DOHH2 (cell line): ENCODE data around the gene NEURL1.

Source experiments
- H3F3A ChIP-seq: fragments of 200-600 bp; sonication (generic), shearing (Covaris generic); 2 replicates; pipeline ENCODE4 v1.6.0; 2016; ENCODE audit warnings: antibody characterized with exemption, mild to moderate bottlenecking; ENCODE audit not compliant: control insufficient read depth, insufficient read depth
- H3K27ac ChIP-seq: fragments of 200-600 bp; sonication (generic); 2 replicates; pipeline ENCODE4 v1.5.1; 2014; ENCODE audit warnings: low read depth, mild to moderate bottlenecking, low read length, moderate library complexity
- H3K27me3 ChIP-seq: fragments of 200-600 bp; sonication (generic); 2 replicates; pipeline ENCODE4 v1.6.1; 2014; ENCODE audit warnings: mild to moderate bottlenecking, low read length, mixed read lengths; ENCODE audit not compliant: control insufficient read depth
- H3K36me3 ChIP-seq: fragments of 200-600 bp; sonication (generic); 2 replicates; pipeline ENCODE4 v1.6.1; 2014; ENCODE audit warnings: mild to moderate bottlenecking, low read length, moderate library complexity, mixed read lengths; ENCODE audit not compliant: control insufficient read depth
- H3K4me1 ChIP-seq: fragments of 200-600 bp; sonication (generic); 2 replicates; pipeline ENCODE4 v1.6.1; 2014; ENCODE audit warnings: mild to moderate bottlenecking, low read length, mixed read lengths; ENCODE audit not compliant: control insufficient read depth
- H3K4me2 ChIP-seq: fragments of 200-600 bp; sonication (generic); 2 replicates; pipeline ENCODE4 v1.6.0; 2014; ENCODE audit warnings: mild to moderate bottlenecking, low read length, moderate library complexity
- H3K4me3 ChIP-seq: fragments of 200-600 bp; sonication (generic); 2 replicates; pipeline ENCODE4 v1.5.1; 2014; ENCODE audit warnings: mild to moderate bottlenecking, low read length, mixed read lengths
- H3K79me2 ChIP-seq: fragments of 200-600 bp; sonication (generic); 2 replicates; pipeline ENCODE4 v1.6.1; 2014; ENCODE audit warnings: mild to moderate bottlenecking, low read length, mixed read lengths; ENCODE audit not compliant: control insufficient read depth
- H3K9me2 ChIP-seq: fragments of 200-600 bp; sonication (generic); replicated peaks from 2 replicates; pipeline ENCODE4 v1.6.1; 2014; ENCODE audit warnings: mild to moderate bottlenecking, low read length, mixed read lengths; ENCODE audit not compliant: control insufficient read depth
- H3K9me3 ChIP-seq: fragments of 200-600 bp; sonication (generic); 2 replicates; pipeline ENCODE4 v1.6.1; 2014; ENCODE audit warnings: antibody characterized with exemption, low read length, mixed read lengths; ENCODE audit not compliant: control insufficient read depth, insufficient read depth
- H4K20me1 ChIP-seq: fragments of 200-600 bp; sonication (generic); 2 replicates; pipeline ENCODE4 v1.6.0; 2014; ENCODE audit warnings: low read depth, mild to moderate bottlenecking, antibody characterized with exemption, low read length, moderate library complexity; ENCODE audit not compliant: control insufficient read depth, insufficient read depth
- EZH2phosphoT487 ChIP-seq: fragments of 200-600 bp; sonication (generic); IDR thresholded peaks from 2 replicates; pipeline ENCODE4 v1.6.1; 2017; ENCODE audit warnings: borderline replicate concordance, mild to moderate bottlenecking, antibody characterized with exemption, low read length, moderate library complexity, mixed read lengths
- TF ChIP-seq, protein P1 (sequence below): fragments of 200-600 bp; sonication (generic); IDR thresholded peaks from one replicate; pipeline ENCODE4 v1.5.1; 2014; ENCODE audit warnings: antibody characterized with exemption, mild to moderate bottlenecking, low read depth, low read length; ENCODE audit not compliant: poor library complexity, severe bottlenecking

Gene NEURL1

DNA sequence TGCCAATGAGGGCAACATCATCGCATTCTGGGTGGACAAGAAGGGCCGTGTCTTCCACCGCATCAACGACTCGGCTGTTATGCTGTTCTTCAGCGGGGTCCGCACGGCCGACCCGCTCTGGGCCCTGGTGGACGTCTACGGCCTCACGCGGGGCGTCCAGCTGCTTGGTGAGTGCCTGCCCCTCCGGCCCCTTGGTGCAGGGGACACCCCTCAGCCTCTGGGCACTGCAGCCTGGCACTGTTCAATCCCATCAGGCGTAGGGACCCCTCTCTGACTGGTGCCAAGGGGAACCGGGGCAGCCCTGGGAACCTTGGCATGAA is 78.1 kb downstream of the NEURL1 start:
- Histone ChIP-seq H3K4me2 (no peak overlapping the region), H3K27me3 (no peaks in the 10 kb centered on the region; the same call in 1 of the 2 replicates), H3K79me2 (no peaks in the 10 kb centered on the region), H3K27ac (no peak overlapping the region), H3K9me3 (no peaks in the 10 kb centered on the region), H4K20me1 (no peaks in the 10 kb centered on the region), H3K4me1 (no peaks in the 10 kb centered on the region), H3K9me2 (no peaks in the 10 kb centered on the region), H3K4me3 (no peak overlapping the region), H3F3A (no peaks in the 10 kb centered on the region), H3K36me3 (no peaks in the 10 kb centered on the region)
- TF ChIP-seq EZH2phosphoT487 = no peak
- TF ChIP-seq, protein P1, sequence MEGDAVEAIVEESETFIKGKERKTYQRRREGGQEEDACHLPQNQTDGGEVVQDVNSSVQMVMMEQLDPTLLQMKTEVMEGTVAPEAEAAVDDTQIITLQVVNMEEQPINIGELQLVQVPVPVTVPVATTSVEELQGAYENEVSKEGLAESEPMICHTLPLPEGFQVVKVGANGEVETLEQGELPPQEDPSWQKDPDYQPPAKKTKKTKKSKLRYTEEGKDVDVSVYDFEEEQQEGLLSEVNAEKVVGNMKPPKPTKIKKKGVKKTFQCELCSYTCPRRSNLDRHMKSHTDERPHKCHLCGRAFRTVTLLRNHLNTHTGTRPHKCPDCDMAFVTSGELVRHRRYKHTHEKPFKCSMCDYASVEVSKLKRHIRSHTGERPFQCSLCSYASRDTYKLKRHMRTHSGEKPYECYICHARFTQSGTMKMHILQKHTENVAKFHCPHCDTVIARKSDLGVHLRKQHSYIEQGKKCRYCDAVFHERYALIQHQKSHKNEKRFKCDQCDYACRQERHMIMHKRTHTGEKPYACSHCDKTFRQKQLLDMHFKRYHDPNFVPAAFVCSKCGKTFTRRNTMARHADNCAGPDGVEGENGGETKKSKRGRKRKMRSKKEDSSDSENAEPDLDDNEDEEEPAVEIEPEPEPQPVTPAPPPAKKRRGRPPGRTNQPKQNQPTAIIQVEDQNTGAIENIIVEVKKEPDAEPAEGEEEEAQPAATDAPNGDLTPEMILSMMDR = no peak

- Histone ChIP-seq H4K20me1 (no peaks in the 10 kb centered on the region), H3K4me2 (no peak overlapping the region), H3K36me3 (no peaks in the 10 kb centered on the region), H3K9me2 (no peaks in the 10 kb centered on the region), H3F3A (no peaks in the 10 kb centered on the region), H3K79me2 (no peaks in the 10 kb centered on the region), H3K4me3 (no peak overlapping the region), H3K9me3 (no peaks in the 10 kb centered on the region), H3K27ac (no peak overlapping the region), H3K27me3 (no peaks in the 10 kb centered on the region; the same call in none of the 2 replicates), H3K4me1 (no peaks in the 10 kb centered on the region)
- TF ChIP-seq, protein P1 = no peak
- no peak for TF ChIP-seq EZH2phosphoT487
Measured at GRCh38 chr10:103572347-103573204, 79.1 kb downstream of the NEURL1 start.

DNA sequence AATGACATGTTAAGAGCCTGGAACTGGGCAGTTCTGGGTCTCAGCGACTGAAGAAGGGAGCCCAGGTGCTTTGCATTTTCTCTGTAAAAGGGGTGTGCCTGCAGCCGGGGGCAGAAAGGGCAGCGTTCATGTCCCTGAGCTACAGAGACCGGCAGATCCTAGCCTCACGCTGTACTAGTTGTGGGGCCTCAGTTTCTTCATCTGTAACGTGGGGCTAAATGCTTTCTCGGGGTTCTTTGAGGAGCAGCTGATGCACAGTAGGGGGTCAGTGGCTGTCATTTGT is 79.6 kb downstream of the NEURL1 start:
- H3K4me2 ChIP-seq = no peak overlapping the region
- H3K9me2 ChIP-seq = no peaks in the 10 kb centered on the region
- H3K27me3 ChIP-seq = no peaks in the 10 kb centered on the region; the same call in none of the 2 replicates
- H3K9me3 ChIP-seq = no peaks in the 10 kb centered on the region
- H3K79me2 ChIP-seq = no peaks in the 10 kb centered on the region
- H3F3A ChIP-seq = no peaks in the 10 kb centered on the region
- H4K20me1 ChIP-seq = no peaks in the 10 kb centered on the region
- TF ChIP-seq EZH2phosphoT487 = no peak
- TF ChIP-seq, protein P1 = no peak
- H3K4me1 ChIP-seq = no peaks in the 10 kb centered on the region
- no peak overlapping the region for H3K4me3 ChIP-seq
- no peak overlapping the region for H3K27ac ChIP-seq
- H3K36me3 ChIP-seq = no peaks in the 10 kb centered on the region
